GM19328 (cell line): ENCODE data around the gene TMCO4.

Source experiments
- ATAC-seq: cut with Tn5 transposase; IDR thresholded peaks from one replicate; pipeline ENCODE4 v1.9.1; 2021; ENCODE audit warnings: mild to moderate bottlenecking, moderate library complexity; ENCODE audit not compliant: unreplicated experiment

TMCO4 gene

DNA sequence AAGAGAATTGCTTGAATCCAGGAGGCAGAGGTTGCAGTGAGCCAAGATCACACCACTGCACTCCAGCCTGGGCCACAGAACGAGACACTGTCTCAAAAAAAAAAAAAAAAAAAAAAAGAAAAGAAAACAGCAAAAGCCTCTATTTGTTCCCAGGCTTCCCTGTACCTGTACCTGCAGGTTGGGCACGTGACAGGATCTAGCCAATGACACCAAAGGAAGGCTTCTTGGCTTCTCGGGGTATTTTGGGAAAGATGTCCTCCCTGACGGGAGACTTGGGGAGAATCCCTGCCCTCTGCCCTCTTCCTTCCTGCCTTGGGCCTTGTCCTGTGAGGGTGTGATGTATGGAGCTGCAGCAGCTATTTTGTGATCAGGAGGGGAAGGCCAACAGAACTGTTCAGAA, 22.8 kb downstream of the TMCO4 start:
- no peak for ATAC-seq

DNA sequence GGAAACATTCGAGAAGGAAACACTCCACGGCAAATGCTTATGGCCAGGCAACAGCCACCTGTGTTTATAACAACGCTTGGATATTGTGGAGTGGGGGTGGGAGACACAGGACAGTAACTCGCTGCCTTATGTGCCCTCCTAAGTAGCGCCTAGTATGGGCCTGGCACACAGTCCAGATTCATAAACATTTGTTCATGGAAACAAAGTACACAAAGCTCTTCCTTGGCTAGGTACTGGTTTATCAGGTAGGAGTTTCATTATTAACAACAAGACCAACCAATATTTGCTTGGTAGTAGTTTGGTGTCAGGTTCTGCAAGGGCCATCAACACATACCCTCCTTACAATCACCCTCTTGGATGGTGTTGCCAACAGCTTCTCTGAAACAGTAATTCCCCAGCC, 23.4 kb downstream of the TMCO4 start:
- ATAC-seq = no peak

DNA sequence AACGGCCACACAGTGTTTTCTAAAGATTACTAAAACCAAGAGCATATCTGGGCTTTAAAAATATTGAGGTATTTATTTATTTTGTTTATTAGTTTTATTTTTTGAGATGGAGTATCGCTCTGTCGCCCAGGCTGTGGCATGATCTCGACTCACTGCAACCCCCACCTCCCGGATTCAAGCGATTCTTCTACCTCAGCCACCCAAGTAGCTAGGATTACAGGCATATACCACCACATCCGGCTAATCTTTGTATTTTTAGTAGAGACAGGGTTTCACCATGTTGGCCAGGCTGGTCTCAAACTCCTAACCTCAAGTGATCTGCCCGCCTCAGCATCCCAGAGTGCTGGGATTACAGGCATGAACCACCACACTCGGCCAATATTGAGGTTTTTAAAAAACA, 23.9 kb downstream of the TMCO4 start:
- ATAC-seq = no peak

DNA sequence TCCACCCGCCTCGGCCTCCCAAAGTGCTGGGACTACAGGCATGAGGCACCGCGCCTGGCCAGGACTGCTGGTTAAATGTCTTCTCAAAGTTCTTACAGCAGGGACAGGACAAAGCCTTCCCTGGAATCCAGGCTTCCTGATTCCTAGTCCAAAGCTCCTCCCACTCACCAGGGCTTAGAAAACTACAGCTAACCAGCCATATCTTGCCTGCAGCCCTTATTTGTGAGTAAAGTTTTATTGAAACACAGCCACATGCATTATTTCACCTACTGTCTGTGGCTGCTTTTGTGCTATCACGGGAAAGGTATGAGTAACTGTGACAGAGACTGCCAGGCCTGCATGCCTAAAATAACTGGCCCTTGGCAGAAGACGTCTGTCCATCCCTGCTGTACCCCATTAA, 24.4 kb downstream of the TMCO4 start:
- no peak for ATAC-seq

DNA sequence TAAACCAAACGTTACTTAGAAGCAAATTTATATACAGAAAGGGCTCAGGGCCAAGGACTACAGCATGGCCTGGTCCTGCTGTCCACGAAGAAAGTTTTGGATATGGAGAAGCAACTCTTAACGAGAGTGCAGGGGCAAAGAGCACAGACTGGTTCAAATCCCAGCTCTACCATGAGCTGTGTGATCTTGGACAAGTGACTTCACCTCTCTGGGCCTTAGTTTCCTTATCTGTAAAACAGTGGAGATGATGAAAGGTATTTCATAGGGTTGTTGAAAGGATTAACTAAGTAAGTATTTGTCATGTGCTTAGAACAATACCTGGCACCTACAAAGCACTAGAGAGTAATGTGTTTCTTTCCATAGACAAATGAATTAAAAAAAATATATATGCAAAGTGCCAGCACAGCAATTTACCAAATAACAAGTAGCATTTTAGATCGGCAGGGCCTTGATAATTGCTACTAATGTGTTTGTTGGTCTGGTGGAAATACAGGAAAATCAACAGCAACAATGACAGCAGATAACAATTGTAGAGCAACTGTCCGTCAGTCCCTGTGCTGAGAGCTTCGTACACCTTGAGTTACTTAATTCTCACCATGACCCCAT, 25.4 kb downstream of the TMCO4 start:
- no peak for ATAC-seq

DNA sequence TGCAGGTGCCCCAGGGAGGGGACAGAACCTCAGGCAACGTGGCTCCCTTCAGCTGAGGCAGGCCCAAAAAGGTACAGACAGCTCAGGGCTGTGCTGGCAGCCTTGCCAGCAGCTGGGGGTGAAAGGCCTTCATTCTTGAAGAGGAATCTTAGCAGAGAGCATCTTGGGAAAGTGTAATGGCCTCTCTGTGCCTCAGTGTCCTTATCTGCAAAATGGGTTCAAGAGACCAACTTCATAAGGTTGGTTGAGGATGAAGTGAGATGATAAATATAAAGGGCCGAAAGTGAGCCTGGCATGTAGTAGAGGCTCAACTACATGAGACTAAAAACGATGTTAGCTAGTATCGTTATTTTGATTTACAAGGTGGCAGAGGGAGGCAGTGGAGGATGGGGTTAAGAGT, 26.2 kb downstream of the TMCO4 start:
- no peak for ATAC-seq

DNA sequence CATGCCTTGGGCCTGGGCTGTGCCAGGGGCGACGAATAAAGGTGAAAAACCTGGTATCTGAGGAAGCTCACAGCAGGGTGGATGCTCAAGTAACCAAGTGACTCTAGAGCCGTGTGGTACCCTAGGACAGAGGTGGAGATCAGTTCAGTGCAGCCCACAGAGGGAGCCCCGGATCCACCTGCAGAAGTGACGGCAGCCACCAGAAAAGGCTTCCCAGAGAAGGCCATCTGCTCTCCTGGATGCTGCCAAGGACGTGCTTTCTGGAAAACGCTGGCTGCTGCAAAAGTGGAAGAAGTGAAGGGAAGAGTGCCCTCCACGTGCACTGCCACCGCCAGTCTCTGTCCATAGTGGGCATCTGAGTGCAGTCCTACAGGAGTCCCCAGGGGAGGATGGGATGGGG, 27.7 kb downstream of the TMCO4 start:
- ATAC-seq = no peak

DNA sequence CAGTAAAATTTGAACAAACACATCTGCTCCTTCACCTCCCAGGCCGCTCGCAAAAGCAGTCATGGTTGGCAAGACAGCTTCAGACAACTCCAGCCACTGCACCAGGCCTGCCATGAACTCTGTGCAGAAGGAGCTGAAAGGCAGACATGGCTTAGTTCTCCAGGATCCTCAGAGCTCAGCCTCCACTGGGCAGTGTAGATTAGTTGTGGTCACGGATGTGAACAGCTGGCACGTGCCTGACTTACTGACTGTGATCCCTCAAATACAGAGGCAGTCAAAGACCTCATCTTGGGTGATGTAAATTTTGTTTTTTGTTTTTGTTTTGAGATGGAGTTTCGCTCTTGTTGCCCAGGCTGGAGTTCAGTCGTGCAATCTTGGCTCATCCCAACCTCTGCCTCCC, 28.4 kb downstream of the TMCO4 start:
- ATAC-seq = no peak

DNA sequence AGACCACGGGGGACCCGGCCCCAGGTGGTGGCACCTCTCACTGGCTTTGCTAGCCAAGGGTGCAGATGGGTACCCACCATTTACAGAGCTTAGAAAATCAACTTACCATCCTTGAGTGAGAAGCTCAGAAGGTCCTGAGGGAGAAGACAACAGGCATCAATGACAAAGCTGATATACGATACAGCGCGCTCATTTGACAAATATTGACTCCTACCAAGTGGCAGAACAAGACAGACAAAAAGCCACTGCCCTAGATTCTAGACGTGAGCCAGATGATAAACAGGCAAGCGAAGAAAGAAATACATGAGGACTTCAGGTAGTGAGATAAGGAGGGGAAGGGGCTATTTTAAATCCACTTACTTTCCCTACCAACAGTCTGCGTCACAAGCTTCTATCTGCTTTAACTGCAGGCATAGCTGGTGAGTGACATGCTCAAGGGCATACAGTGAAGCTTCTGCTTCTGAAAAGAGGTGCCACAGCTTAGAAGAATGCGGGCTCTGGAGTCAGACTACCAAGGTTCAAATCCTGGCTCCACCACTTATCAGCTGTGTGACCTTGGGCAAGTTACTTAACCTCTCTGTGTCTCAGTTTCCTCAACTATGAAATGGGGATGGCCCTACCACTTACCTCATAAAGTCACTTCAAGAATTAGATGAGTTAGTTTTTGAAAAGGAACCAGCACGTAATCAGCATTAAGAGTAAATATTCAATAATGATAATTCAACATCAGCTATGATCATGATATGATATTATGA, 29.1 kb downstream of the TMCO4 start:
- no peak for ATAC-seq

DNA sequence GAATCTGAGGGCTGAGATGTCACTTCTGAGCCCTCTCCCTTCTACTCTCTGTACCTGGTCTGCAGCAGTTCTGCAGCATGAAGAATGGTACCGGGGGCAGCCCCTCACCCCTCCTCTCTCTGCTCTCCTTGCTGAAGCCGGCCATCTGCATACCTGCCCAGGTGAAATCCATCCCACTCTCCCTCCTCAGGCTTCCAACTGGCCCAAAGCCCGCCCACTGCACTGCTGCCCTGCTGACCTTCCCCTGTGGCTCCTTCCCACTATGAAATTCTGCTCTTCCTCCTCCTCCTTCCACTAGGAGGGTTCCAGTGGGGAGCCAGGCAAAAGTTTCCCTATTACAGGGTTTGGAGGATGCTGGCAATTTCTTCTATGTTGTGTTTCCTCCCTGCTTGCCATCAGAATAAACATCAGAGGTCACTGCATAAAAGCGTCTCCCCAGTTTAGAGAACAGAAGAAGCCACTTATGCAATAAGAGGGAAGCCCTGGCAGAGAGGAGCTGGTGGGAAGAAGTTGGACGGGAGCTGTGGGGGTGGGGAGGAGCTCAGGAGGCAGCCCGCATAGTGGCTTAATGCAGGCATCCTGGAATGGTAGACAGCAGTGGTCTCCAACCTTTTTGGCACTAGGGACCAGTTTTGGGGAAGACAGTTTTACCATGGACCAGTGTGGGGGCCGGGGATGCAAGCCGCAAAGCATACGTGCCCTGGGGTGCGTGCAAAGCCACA, 30.3 kb downstream of the TMCO4 start:
- no peak for ATAC-seq

DNA sequence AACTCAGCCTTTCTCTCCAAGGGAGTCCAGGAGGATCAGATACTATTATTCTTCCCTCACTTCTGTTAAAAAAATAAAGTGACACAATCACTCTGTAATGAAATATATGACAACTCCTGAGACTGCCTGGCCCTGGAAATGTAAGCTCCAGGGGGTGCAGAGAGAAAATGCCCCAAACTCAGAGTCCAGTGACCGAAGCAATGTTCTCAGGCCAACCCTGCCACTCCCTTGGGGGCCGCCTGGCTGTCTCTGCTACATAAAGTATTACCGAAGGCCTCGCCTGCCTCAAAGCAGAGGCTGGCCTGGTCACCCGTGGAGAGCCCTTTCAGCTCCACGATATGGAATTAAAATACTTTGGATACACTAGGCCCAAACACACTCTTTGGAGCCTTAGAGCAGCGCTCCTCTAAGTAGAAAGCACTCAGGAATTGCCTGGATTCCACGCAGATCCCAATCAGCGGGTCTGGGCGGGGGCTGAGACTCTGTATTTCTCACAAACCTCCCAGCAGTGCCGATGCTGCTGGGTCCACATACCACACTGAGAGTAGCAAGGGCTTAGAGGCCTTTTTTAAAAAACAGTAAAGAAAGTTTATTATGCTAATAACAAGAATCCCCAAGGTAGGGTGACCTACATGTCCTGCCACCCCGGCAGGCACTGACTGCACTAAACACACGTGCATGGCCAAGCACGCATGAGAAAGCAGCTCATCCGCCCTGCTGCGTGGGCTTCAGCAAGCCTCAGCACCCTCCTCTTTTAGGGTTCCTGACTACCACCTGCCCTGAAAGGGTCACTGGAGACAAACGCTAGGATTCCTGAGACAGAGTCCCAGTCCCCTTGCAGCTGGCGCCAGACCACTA, 31.1 kb downstream of the TMCO4 start:
- no peak for ATAC-seq

DNA sequence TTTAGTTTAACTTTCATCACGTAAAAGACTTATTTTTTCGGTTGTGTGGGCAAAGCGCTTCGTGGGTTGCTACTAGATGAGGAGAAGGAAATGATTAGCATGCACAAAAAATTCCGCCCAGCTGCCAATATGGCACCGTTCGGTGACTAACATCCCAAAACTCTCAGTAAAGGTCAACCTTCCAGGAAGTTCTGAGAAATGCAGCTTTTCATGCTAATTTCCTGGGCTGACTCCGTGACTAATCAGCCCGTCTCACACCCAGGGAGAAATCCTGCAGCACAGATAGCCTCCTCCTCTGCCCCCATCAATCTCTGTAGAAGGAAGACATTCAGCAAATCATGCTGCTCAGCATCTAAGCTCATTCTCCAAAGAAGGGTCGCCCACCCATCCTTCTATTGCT, 34.1 kb downstream of the TMCO4 start:
- ATAC-seq = no peak

DNA sequence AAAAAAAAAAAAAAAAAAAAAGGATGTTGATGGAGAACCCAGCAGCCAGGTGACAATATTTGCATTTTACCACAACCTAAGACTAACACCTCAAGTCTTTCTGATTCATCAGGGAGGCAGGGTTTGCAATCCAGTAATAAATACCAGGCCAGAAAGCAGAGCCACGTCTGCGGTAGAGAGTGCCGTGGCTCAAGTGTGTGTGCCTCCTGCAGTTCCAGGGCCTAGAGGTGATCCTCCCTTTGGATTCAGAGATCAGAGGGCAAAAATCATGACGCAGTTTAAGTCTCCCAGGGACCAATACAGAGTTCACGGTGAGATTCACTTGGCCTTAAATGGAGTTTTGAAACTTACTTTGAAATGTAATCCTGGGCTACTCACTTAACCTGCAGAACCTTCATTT, 34.9 kb downstream of the TMCO4 start:
- ATAC-seq = no peak

DNA sequence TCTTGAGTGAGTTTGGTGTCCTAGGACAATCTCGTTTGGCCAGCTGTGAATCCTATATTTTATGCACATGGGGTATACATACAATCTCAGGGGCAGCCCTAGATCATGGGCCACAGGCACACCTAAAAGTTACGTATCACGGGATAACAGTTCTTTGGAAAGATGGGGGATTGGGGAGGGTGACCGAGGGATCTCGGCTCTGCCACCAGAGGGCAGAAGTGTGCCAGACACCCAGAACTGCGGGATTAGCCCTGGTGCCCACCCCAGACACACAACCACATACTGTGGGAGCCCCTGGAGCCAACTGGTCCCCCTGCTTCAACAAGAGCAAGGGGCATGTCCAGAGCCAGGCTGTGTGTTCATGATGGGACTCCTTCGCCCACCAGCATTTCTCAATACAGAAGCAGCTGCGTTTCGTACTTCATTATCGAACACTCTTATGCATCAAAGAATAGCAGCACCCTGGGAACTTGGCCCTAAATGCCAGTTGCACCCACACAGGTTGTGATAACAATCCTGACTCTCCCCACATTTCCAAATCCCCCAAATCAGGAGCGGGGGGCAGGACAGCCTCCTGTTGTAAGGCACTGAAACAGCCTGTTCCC, 37.4 kb downstream of the TMCO4 start:
- no peak for ATAC-seq

DNA sequence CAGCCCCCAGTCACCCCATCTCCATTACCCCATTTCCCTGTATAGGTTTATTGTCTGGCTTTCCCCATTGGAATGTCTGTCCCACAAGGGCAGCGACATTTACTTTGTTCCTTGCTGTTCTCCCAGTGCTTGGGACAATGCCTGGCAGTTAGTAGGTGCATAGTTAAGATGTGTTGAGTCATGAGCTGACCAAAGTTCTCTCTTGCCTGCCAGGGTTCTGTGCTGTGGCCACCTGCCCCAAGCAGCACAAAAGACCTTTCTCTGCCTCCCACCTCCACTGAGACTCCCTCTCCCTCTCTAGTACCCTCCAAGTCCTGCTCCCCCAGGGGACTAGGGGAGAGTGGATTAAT, 40.0 kb downstream of the TMCO4 start:
- ATAC-seq = no peak

DNA sequence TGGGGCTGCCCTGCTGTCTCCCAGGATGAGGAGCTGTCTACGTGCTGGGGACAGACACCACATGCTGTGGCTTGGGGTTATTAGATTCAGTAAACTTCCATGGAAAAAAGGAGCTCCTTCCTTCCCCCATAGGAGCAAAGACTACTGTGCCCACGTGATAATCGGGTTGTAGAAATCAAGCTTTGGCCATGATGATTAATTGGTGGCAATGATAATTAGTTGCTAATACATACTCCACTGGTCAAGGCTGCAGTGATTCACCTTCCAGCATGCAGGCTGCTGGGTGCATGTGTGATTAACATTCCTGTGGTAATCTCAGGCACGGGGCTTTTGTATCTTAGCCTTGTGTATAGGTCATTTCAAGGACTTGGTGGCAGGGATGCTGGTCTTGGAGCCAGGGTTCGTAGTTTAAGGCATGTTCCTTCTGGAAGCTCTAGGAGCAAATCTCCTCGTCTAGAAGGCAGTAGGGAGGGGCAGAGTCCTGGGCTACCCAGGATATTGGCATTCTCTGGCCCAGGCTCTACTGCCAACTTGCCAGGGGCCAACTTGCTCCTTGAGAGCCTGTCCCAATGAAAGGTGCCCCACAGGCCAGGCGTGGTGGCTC, 41.4 kb downstream of the TMCO4 start:
- ATAC-seq = no peak

DNA sequence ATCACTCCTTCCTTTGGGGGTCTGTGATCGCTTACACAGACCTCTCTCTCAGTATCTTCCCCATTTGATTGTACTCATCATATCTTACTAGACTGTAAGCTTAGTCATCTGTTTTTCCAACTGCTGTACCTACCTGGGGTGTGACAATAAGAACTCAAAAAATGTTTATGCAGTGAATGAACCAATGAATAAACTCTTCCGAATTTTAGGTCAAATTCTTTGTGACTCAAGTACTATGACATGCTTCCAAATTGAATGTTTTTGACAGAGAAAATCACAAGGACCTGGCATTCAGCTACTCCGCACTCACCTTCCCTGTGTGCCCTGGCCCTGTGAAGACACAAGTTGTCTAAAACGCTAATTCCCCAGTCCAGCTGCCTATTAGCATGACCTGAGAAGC, 42.1 kb downstream of the TMCO4 start:
- no peak for ATAC-seq

DNA sequence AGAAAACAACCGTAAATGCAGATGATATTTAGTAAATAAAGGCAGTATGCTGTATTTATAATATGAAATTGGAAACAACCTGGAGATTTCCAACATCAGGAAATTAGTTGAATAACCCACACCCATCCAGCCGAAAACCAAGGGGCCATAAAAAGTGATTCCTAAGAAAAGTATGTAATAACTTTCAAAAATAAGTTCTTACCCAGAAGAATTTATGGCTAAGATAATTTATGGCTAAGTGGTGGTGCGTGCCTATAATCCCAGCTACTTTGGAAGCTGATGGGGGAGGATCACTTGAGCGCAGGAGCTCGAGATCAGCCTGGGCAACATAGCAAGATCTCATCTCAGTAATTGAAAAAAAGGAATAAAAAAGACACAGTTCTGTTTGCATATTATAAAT, 43.2 kb downstream of the TMCO4 start:
- no peak for ATAC-seq

DNA sequence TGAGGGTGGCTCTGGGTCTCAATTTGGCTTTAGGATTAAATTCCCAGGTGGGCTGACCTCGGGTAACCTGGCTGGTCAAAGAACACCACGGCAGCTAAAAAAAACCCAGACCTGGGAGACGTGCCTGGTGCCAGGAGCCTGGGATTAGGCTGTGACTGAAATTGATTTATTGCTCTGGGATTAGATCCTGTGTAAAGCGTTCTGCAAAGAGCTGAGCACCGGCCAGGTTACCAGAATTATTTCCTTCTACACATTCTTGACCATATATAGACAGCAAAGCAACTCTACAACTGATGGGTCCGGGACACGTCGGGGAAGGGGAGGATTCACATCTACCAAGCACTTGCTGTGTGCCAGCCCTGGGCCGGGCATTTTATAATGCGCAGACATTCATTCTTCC, 45.2 kb downstream of the TMCO4 start:
- no peak for ATAC-seq

DNA sequence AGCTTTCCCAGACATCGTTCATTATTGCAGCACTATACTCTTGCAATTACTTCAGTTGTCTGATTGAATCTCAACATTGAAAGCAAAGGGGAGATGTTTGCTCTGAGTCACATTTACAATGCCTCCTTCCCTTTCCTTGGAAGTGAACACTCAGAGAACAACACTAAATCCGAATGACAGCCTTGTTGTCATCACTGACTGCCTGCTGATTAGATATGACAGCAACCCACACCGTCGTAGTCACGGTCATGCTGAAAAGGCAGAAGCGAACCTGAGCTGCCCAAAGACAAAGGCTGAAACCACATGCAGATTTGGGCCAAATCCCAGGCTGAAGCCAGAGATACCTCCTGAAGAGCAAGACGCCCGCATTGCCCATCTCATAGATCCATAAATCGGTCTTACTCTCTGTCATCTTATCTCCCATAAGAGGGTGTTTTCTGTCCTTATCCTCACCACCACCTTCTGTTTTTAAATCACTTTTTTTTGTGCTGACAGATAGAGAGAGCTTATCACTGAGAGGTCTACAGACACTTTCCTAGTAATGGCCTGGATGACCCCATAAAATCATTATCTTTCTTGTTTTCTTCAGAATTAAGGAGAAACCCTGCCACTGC, 47.5 kb downstream of the TMCO4 start:
- ATAC-seq = no peak
